Subcutaneous adipose tissue (tissue), 4 donors: ENCODE results near the gene GNG2. TPM values are rescaled to one million over a fixed set of nuclear protein-coding genes. Genes with fewer than 3 reads are reported as not detected.

ENCODE experiments used
- total RNA-seq, 4 donors: library from RNA; depleted of rRNA; stranded (reverse); fragments of >200 nt; gene quantifications; one replicate each; pipeline ENCODE4 v1.1.0, GENCODE V29; 2016
- TF ChIP-seq, protein P1 (sequence below): fragments of 450-650 bp; IDR thresholded peaks from one replicate; pipeline ENCODE4 v1.5.1; 2016; ENCODE audit warnings: low read depth, mild to moderate bottlenecking, control low read depth, antibody characterized with exemption, moderate library complexity

GNG2 gene
- total RNA-seq, 4 donors from 2014 or later = 54.8 to 130 (median 102) TPM

DNA sequence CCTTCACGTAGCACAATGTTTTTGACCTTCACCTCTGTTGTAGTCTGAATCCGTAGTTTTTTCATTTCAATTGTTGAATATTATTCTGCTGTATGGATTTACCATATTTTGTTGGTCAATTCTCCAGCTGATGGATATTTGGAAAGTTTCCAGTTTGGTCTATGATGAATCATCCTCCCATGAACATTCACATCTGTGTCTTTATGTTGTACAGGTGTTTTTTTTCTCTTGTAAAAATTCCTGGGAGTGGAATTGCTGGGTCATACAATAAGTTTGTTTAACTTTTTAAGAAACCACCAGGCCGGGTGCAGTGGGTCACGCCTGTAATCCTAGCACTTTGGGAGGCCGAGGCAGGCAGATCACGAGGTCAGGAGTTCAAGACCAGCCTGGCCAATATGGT, 36.7 kb upstream of the GNG2 start:
- TF ChIP-seq, protein P1, sequence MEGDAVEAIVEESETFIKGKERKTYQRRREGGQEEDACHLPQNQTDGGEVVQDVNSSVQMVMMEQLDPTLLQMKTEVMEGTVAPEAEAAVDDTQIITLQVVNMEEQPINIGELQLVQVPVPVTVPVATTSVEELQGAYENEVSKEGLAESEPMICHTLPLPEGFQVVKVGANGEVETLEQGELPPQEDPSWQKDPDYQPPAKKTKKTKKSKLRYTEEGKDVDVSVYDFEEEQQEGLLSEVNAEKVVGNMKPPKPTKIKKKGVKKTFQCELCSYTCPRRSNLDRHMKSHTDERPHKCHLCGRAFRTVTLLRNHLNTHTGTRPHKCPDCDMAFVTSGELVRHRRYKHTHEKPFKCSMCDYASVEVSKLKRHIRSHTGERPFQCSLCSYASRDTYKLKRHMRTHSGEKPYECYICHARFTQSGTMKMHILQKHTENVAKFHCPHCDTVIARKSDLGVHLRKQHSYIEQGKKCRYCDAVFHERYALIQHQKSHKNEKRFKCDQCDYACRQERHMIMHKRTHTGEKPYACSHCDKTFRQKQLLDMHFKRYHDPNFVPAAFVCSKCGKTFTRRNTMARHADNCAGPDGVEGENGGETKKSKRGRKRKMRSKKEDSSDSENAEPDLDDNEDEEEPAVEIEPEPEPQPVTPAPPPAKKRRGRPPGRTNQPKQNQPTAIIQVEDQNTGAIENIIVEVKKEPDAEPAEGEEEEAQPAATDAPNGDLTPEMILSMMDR = no peak

DNA sequence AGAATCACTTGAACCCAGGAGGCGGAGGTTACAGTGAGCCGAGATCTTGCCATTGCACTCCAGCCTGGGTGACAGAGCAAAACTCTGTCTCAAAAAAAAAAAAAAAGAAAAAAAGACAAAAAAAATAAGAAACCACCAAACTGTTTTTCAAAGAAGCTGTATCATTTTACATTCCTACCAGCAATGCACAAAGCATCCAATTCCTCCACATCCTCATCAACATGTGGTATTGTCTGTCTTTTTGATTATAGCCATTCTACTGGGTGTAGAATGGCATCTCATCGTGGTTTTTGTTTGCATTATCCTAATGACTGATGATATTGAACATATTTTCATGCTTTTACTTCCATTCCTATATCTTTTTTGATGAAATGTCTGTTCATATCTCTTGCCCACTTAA, 36.2 kb upstream of the GNG2 start:
- TF ChIP-seq, protein P1 = no peak

DNA sequence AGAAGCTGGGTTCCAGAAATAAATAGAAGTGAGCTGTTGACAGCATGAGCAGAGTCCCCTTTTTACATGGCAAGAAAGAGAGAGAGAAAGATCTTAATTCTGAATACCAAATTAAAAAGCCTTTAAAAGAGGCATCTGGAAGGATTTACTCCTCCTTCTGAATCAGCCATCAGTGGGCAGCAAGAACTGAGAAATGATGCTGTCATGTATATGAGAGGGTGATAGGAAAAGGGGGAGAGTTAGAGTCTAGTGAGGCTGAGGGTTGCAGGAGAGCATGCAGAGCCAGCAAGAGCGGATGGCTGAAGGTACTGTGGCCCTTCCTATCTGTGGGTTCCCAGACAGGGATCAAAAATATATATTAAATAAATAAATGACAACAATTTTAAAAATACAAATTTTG, 34.5 kb upstream of the GNG2 start:
- TF ChIP-seq, protein P1 = no peak

DNA sequence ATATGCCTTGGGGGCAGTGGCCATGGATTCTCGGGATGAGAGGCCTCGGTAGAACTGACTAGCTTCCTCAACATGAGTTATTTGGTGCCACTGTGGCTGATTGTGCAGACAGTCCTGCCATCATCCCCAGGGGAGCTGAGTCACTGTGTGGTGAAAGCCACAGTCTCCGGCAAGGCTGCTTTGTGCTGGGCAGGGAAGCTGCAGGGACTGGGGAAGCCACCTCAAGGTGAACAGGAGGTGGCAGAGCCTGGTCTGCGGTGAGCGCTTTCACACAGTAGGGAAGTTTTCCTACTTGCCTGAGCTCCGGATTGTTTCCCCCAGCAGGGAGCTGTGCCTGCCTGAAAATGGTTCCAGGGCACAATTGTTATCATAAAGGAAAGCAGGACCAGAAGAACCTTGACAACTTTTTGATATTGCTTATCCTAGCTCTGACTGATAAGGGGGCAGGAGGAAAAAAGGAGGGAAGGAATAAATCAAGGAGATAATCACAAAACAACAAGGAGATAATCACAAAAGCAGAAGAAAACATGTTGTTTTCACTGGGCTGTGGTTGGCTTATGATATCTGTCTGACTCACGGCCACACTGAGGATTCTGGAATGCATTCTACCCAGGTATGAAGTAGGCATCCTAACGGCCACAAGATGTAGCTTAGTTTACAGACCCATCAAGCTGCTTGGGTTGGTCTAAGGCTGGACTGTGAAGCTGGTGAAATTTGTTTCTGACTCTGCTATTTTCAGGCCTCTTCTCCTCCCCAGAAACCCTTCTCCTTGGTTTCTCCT, 32.2 kb upstream of the GNG2 start:
- TF ChIP-seq, protein P1 = no peak

DNA sequence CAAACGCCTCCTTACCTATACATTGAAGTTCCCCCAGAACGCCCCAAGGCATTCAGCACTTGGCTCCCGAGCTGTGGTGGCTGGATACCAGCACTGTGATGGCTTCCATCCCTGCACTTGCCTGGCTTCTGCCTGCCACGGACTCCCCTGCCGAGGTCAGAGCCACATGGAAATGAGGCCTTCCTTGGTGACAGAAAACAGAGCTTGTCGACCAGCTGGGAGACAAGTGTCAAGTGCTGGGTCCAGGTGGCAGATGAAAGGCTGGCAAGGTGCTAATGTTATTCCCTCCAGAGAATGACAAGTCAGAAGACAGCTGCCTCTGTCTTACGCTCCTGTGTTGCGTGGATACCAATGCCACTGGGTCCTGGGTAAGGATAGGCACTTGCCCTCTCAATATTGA, 26.2 kb upstream of the GNG2 start:
- TF ChIP-seq, protein P1 = no peak

DNA sequence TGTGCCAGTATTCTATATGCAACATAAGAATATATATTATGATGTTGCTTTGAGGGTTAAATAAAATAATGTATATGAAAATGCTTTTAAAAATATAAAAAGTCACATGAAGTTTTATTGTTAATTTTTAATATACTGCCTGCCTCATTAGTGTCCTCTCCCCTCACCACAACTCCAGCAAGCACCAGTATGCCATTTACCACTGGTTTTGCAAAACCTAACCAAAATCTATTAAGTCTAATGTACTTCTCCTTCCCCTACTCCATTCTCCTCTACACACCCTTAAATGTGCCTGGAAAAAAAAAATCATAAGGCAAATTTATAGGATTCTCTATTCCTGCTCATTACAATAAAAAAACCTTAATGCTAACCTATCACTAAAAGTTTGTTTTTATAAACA, 24.0 kb upstream of the GNG2 start:
- TF ChIP-seq, protein P1 = no peak

DNA sequence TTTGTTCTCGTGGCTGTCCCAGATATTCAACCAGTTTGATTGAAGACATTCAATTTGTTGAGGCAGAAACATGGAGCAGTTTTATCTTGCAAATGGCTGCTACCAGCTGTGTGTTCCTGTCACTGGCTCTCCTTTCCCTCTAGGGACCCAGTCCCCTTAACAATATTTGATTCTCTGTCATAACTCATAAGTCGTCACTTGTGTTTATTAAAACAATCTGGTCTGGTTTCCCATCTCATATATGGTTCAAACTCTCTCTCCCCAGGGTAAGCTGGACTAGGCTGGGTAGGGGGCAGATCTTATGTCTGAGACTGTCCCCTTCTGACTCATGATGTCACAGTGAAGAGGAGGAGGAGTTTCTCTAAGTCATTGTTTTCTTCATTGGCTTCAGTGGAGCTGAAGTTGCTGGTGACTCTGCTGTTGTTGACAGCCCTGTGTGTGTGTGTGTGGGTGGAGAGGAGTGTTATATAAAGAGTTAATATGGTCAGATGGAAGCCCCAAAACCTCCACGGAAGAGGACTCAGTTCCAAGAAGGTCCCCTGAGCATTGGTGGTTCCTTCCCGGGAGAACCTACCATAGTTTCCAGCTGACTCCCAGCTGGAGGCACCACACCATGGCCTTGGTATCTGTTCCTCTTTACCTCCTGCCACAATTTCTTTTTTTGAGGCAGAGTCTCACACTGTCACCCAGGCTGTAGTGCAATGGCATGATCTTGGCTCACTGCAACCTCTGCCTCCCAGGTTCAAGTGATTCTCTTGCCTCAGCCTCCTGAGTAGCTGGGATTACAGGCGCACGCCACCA, 16.1 kb upstream of the GNG2 start:
- TF ChIP-seq, protein P1 = no peak
